ENCODE data around the gene PLA2G6. TPM values are rescaled to one million over a fixed set of nuclear protein-coding genes. Genes with fewer than 3 reads are reported as not detected.

The PLA2G6 gene
- total and polyA plus RNA-seq, 9 of the 15 experiments (the other 6 are each of a cell fraction or from before 2014, with no cell fraction given), result 0.11 to 12.2 (median 9.7) TPM

DNA sequence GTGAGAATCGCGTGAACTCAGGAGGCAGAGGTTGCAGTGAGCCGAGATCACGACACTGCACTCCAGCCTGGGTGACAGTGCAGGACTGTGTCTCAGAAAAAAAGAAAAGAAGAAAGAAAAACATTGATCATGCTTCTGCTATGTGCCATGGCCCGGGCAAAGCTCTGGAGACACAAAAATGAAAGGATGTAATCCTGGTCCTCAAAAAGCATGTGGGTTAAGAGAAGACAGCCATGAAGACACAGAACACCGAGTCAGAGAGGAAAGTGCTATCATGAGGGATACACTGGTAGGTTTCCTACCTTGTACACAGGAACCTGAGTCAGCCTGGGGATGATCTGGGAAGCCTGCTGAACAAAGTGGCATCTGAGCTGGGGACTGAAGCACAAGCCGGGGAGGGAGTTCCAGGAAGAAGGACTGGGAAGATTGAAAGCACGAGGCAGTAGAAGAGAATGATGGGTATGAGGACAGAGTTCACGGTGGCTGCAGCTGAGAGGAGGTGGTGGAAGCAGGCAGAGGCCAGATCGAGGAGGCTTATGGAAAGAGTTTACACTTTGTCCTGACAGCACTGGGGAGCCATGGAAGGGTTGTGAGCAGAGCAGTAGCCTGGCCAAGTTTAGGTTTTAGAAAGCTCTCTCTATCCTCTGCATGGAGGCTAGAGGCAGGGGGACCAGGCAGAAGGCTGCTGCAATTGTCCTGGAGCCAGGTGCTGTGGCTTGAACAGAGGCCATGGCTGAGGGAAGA is 10.3 kb upstream of the PLA2G6 start:
- 44% methylated on average over 9 of the region's 10 CpGs for WGBS (ENCODE audit: insufficient coverage, low coverage, missing lambda C conversion rate)
- POLR2A ChIA-PET, result interaction anchor here (1.7 kb wide), 1 partner anchor 10 kb away, joined by 6 read pairs; the partner anchor contains the start of gene MAFF
- in situ Hi-C loops (cut with MboI) (no loop called here), intact Hi-C loops (cut with micrococcal nuclease) (no loop called here)
- Histone ChIP-seq H4K20me1 (replicated peaks; ENCODE audit: control insufficient read depth, insufficient read depth, low read length) (no peaks in the 10 kb centered on the region), H3K27me3 (ENCODE audit: control insufficient read depth in 2 of 2, insufficient read depth in 2 of 2, low read length in 2 of 2) (no peaks in the 10 kb centered on the region), H3K4me3 (no peak overlapping the region), H3K9ac (ENCODE audit: insufficient read depth in 1 of 2, low read depth in 2 of 2, low read length in 2 of 2) (peak overlapping the region in 1 of 2 experiments; percentile 48; a peak in 1 of 4 replicates), H3K9me1 (ENCODE audit: control insufficient read depth, insufficient read depth, low read length) (no peaks in the 10 kb centered on the region), H3K27ac (ENCODE audit: extremely low read depth, low read depth, low read length) (no peak overlapping the region), H3K4me2 (ENCODE audit: insufficient read depth, low read length) (no peak overlapping the region), H3K36me3 (ENCODE audit: control insufficient read depth, insufficient read depth, low read length) (no peaks in the 10 kb centered on the region), H2AFZ (ENCODE audit: low read depth, low read length) (0 out of 2 replicates have a peak overlapping the region, but pooled peaks have one; percentile 23), H3K9me3 (replicated peaks; ENCODE audit: control insufficient read depth, insufficient read depth, low read depth, low read length) (no peaks in the 10 kb centered on the region), H3K4me1 (replicated peaks in 1 of 2; ENCODE audit: control insufficient read depth in 2 of 2, insufficient read depth in 2 of 2, low read length in 2 of 2) (peaks cover 6% of the 10 kb centered on the region in 2 experiments; a peak in 3 of 5 replicates), H3K79me2 (ENCODE audit: control insufficient read depth, insufficient read depth, low read length) (no peaks in the 10 kb centered on the region)
- DNase-seq (ENCODE audit: extremely low read depth in 1 of 4, low spot score in 3 of 4), result no peak
- no TSS peak for BruUV-seq (replicated peaks)
- CTCF ChIA-PET (ENCODE audit: low intra/inter-chr PET ratio), result no interaction called here
- FAIRE-seq, result no peak
- ATAC-seq, result no peak
- TF ChIP-seq FOXK1 (CRISPR knock-in tag; IDR thresholded peaks at IDR 0.05; ENCODE audit: borderline replicate concordance) (no peak), ZNF764 (CRISPR knock-in tag; IDR thresholded peaks at IDR 0.05; ENCODE audit: low read depth) (no peak), CHD1 (IDR thresholded peaks at IDR 0.05; ENCODE audit: low read length) (no peak), NCOR1 (IDR thresholded peaks at IDR 0.05) (no peak), CSDE1 (IDR thresholded peaks at IDR 0.05) (no peak), SNIP1 (IDR thresholded peaks at IDR 0.05; ENCODE audit: low read depth) (no peak), PCBP1 (IDR thresholded peaks at IDR 0.05; ENCODE audit: low read depth, low read length, poor library complexity, severe bottlenecking) (no peak), HIVEP1 (CRISPR knock-in tag; IDR thresholded peaks at IDR 0.05) (no peak), ZNF212 (CRISPR knock-in tag; IDR thresholded peaks at IDR 0.05) (no peak)
- TF ChIP-seq, protein P1, sequence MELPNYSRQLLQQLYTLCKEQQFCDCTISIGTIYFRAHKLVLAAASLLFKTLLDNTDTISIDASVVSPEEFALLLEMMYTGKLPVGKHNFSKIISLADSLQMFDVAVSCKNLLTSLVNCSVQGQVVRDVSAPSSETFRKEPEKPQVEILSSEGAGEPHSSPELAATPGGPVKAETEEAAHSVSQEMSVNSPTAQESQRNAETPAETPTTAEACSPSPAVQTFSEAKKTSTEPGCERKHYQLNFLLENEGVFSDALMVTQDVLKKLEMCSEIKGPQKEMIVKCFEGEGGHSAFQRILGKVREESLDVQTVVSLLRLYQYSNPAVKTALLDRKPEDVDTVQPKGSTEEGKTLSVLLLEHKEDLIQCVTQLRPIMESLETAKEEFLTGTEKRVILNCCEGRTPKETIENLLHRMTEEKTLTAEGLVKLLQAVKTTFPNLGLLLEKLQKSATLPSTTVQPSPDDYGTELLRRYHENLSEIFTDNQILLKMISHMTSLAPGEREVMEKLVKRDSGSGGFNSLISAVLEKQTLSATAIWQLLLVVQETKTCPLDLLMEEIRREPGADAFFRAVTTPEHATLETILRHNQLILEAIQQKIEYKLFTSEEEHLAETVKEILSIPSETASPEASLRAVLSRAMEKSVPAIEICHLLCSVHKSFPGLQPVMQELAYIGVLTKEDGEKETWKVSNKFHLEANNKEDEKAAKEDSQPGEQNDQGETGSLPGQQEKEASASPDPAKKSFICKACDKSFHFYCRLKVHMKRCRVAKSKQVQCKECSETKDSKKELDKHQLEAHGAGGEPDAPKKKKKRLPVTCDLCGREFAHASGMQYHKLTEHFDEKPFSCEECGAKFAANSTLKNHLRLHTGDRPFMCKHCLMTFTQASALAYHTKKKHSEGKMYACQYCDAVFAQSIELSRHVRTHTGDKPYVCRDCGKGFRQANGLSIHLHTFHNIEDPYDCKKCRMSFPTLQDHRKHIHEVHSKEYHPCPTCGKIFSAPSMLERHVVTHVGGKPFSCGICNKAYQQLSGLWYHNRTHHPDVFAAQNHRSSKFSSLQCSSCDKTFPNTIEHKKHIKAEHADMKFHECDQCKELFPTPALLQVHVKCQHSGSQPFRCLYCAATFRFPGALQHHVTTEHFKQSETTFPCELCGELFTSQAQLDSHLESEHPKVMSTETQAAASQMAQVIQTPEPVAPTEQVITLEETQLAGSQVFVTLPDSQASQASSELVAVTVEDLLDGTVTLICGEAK (IDR thresholded peaks at IDR 0.05), result no peak
- TF ChIP-seq, protein P1 (CRISPR knock-in tag; IDR thresholded peaks at IDR 0.05), result no peak
- TF ChIP-seq, protein P2, sequence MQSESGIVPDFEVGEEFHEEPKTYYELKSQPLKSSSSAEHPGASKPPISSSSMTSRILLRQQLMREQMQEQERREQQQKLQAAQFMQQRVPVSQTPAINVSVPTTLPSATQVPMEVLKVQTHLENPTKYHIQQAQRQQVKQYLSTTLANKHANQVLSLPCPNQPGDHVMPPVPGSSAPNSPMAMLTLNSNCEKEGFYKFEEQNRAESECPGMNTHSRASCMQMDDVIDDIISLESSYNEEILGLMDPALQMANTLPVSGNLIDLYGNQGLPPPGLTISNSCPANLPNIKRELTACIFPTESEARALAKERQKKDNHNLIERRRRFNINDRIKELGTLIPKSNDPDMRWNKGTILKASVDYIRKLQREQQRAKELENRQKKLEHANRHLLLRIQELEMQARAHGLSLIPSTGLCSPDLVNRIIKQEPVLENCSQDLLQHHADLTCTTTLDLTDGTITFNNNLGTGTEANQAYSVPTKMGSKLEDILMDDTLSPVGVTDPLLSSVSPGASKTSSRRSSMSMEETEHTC (IDR thresholded peaks at IDR 0.05), result no peak

Measured in K562 (cell line).